NCI-H128 (cell line): ENCODE measurements around the gene HOXB1.
"Not testable (repeated sequence)": the region's sequence is repeated elsewhere in the genome, so short reads cannot be mapped to it uniquely, and the experiment has no call there.

Experiments
- DNase-seq: peaks from one replicate; lab custom pipeline; 2025; ENCODE audit not compliant: unreplicated experiment; lab: John Stamatoyannopoulos, UW

HOXB1 gene

DNA sequence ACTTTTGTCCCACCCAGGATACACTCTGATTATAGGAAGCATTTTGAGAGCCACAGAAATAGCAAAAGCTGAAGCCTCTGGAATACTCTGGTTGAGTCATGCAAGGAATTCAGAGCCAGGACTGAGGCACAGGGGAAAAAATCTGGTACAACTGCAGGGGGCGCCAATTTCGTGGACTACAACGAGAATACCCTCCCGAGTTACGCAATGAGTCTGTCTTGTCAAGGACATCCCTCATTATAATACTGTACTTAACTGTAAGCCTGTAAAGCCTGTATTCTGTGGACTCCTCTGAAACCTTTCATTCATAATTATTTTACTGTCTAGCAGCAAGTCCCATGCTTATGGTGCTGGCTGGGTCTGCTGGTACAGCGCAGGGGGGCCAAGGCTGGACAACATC, 7.8 kb downstream of the HOXB1 start:
- DNase-seq = no peak

DNA sequence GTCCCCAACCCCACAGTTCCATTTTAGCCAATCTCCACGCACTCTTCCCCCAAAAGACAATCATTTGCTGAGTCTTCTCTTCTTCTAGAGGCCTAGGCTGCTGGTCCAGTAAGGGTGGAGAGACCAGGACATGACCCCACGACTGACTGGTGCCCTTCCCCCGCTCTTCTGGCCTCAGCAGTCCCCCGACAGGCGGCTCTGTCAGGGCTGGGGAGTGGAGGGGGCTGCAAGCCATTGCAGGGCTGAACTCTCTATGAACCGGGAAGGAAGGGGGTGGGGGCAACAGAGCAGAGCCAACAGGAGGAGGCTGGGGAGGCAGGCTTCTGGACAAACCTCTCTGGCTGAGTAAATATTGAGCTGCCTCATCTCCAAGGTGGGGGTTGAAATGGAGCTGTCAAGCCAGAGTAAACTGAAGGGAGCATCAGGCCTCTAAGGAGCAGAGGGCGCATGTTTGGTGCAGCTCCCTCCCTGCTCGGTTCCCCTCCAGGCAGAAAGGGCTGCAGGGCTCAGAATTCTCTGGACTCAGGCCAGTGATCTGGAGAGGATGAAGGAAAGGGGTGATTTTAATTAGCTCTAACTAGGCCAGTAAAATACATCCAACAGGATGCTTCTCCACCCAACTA, 8.7 kb downstream of the HOXB1 start:
- no peak for DNase-seq

DNA sequence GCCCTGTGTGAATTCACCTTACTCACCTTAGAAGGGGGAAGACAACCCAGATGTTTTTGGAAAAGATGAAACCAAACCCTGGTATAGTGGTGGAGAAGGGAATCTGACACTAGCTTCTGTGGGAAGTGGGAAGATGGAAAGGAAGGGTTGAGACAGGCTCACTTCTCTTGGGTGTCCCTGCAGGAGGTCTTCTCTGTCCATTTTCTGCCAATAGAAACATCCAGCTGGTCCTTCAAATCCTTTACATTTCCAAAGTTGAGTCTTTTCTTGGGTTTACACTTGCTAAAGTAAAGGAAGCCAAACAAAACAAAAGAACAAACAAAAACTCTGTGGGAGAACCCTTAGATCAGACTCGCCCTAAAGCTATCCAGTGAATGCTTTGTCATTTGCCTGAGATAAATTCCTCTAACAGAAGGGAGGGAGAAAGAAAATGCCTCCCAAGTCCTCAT, 10.2 kb downstream of the HOXB1 start:
- DNase-seq = no peak

DNA sequence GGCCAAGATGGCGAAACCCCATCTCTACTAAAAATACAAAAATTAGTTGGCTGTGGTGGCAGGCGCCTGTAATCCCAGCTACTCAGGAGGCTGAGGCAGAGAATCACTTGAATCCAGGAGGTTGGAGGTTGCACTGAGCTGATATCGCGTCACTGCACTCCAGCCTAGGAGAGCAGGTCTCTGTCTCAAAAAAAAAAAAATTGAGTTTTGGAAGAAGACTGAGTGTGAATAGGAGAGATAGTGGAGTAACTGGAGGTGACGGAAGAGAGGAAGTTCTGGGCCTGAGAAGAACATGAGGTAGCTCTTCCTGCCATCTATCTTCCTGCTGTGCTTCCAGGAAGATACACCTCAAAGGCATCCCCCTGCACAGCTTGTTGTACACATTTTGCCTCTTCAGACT, 11.4 kb downstream of the HOXB1 start:
- DNase-seq = no peak

DNA sequence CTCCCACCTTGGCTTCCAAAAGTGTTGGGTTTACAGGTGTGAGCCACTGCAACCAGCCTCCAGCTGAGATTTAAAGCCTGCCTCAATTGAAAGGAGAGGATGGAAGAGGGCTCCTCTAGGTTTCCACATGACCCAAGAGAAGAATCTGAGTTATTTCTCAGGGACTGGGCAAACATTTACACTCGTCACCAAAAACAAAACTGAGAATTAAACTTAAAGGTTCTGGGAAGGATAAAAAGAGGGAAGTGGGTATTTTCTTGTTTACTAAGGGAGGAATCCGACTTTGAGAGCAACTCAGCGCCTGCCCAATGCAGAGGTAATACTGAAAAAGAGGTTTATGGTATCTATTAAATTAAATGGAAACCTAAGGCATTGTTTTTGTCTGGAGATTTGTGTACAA, 13.3 kb downstream of the HOXB1 start:
- no peak for DNase-seq

DNA sequence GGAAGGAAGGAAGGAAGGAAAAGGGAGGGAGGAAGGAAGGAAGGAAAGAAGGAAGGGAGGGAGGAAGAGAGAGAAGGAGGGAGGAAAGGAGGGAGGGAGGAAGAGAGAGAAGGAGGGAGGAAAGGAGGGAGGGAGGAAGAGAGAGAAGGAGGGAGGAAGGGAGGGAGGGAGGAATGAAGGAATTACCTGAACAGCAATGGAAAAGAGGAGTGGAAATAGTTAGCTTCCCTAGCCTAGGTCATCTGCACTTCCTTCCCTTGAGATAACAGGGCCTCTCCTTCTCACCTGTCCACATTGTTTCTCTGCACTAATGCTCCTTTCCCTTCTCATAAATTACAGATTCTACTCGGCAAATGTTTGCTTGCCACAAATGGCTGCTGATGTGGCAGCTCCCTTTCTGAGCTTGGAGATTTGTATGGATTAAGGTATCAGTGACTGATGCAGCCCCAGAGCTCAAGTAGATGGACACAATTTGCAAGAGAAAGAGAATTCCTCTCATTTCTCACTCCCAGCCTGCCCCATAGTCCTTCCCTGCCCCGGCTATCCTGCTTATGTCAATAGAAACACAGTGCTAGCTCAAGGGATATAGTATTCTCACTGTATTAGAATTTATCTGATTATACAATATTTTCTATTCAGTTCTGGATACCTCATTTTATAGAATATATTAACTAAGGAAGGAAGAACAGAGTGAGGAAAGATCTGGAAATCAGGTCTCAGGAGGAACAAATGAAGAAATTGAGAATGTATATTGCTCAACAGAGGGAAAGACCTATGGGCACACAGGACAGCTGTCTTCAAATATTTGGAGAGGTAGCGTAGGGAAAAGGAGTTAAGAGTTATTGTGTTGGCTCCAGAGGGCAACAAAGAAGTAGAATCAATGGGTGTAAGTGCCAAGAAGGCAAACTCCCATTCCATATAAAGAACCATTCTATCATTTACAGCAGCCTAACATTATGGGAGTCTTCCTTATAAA, 14.6 kb downstream of the HOXB1 start:
- DNase-seq = no peak

DNA sequence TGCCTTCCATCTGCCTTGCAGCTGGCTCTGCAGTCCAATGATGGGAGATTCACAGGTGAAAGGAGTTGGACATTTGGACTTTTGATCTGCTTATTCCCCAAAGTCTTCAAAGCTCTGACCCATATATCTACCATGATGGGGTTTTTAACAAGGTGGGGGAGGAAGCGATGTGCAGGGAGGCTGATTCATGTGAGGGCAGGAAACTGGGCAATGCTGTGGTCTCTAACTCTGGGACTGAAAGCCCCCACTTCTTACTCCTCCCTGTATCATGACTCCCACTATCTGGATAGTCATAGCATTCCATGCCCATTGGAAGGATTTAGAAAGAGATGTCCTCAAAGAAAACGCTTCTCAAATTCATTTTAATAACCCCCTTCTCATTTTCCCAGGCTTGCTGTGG, 16.3 kb downstream of the HOXB1 start:
- DNase-seq = no peak

DNA sequence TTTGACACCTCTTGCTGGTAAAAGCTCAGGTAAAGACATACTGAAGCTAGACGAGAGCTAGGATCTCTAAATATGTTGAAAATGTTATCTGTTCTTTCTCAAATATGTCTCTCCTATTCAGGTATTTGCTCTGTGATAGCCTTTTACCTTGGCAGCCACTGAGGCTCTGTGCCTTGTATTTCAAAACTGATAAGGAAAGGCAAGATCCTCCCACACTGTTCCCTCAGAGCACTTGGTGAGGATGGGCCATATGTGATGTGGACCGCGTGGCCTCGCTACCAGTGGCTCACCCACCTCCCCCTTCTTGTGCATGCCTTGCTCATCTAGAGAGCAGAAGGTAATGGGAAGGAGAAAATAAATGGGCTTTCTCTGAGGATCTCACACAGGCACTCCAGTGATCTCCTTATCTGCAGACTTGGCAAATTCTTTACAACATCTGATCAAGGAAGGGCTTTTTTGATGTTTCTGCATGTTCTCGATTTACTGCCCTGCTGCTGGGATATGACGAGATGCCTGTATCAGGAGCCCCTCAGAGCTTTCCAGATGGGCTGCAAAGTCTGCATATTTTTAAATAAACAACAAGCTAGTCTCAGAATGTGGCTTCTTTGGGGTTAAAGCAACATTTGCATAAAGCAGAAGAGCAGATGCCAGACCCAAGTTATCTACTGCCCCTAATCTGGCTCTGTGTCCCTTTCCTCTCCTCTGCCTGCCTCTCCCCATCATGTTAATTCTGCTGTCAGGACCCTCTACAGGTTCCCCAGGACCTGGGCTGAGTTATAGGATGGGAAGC, 16.9 kb downstream of the HOXB1 start:
- DNase-seq = no peak

DNA sequence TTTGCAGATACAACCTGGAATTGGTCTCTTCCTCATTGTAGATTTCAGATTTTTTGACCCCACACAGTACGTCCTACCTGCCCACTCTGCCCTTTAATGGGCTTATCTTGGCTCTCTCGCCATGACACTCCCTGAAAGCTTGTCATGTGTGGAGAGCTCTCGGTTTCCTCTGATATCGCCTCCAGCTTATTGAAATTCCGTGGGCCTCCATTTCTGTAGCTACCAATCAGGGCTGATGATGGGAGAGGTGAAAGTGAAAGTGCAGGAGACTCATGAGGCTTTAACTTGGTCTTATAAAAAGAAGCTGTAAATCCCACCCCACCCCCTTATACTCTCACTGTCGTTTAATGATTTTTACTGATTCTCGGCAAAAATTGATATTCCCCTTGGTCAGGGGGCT, 17.7 kb downstream of the HOXB1 start:
- DNase-seq = no peak

DNA sequence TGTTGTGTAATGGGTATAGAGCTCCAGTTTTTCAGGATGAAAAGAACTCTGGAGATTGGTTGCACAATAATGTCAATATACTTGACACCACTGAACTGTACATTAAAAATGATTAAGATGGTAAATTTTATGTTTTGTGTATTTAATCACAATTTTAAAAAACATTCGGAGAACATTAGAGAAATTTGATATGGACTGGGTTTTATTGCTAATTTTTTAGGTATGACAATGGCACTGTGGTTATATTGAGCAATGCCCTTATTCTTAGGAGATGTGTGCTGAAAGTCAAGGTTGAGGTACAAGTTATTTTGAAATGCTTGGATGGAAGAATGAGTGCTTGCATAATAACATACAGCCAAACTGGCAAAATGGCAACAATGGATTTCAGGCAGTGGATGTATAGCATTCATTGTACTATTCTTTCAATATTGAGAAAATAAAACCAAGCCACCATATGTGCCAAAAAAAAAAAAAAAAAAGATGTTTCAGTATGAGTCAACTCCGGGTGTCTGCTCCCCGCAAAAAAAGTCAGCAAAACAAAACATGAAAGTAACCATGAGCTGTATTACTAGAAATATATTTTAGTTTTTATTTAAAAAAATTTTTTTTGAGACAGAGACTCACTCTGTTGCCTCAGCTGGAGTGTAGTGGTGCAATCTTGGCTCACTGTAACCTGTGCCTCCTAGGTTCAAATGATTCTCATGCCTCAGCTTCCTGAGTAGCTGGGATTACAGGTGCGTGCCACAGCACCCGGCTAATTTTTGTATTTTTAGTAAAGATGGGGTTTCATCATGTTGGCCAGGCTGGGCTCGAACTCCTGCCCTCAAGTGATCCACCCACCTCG, 19.8 kb downstream of the HOXB1 start:
- no peak for DNase-seq

DNA sequence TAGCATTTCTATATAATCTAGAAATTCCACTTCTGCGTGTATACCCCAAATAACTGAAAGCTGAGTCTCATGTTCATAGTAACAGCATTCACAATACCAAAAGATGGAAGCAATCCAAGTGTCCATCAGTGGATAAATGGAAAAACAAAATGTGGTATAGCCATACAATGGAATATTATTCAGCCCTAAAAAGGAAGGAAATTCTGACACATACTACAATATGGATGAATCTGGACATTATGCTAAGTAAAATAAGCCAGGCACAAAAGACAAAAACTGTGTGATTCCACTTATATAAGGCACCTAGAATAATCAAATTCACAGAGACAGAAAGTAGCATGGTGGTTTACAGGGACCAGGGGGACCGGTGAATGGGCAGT, 20.4 kb downstream of the HOXB1 start:
- DNase-seq = no peak

DNA sequence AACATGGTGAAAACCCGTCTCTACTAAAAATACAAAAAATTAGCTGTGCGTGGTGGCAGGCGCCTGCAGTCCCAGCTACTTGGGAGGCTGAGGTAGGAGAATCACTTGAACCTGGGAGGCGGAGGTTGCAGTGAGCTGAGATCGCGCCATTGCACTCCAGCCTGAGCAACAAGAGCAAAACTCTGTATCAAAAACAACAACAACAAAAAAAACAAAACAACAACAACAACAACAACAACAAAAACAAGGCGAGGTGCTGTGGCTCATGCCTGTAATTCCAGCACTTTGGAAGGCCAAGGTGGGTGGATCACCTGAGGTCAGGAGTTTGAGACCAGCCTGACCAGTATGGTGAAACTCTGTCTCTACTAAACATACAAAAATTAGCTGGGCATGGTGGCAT, 21.1 kb downstream of the HOXB1 start:
- DNase-seq = not testable (repeated sequence)

DNA sequence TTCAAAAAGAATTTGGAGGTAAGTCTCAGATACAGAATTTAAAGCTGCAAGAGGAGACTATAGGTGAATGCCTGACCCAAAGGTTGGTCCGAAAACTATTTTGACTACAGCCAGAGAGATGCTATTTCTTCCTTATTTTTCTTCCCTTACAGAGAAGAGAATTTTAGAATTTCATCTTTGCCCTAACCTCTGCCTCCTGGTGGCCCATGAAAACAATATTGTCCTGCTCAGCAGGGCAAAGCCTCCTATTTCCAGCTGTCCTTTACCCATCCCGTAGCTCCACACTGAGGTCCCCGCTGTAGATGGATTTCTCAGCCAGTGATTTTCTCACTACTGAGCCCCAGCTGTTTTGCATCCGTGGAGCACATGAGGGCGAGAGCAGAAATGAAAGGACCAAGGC, 24.6 kb downstream of the HOXB1 start:
- no peak for DNase-seq

DNA sequence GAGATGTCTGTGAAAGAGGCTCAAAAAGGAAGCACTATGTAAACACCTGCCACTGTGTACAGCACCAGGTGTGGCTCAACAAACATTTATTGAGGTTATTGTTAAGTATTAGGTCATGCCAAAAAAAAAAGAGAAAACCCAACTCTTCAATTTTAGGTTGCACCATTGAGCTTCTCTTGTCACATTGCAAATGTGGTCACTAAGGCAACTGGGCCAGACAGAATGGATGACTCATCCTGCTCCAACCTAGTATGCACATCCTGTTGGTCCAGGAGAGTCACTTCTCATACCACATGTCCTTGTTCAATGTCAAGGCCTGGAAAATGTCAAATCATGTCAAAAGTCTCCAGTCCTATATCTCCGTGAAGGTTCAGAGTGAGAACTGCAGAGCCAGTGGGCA, 25.0 kb downstream of the HOXB1 start:
- DNase-seq = peak; percentile 14

DNA sequence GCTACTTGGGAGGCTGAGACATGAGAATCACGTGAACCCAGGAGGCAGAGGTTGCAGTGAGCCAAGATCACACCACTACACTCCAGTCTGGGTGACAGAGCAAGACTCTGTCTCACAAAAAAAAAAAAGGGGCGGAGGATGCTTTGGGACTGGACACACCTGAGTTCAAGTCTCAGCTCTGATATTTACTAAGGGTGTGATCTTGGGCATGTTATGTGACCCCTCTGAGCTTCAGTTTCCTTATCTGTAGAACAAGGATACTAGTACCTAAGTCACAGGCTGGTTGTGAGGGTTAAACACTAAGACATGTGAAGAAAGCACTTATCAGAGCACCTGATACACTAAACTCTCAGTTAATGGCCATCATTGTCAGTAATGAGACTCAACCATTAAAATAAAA, 25.9 kb downstream of the HOXB1 start:
- no peak for DNase-seq

DNA sequence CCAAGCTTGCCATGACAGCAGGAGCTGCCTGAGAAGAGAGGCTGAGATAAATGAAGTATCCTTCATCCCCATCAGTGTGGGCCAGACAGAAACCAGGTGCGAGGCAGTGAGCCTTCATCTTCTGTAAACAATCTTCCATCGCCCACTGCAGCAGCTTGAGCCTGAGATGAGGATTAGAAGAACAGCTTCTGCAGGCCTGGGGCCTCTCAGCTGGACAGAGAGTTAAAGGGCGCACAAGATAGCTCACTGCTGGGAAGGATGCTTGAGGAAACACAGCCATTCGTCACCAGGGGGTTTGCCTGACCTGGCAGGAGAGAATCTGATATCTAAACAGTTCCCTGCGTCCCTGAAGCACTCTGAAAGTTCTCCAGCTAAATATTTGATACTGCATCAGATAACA, 27.1 kb downstream of the HOXB1 start:
- DNase-seq = peak; percentile 22

DNA sequence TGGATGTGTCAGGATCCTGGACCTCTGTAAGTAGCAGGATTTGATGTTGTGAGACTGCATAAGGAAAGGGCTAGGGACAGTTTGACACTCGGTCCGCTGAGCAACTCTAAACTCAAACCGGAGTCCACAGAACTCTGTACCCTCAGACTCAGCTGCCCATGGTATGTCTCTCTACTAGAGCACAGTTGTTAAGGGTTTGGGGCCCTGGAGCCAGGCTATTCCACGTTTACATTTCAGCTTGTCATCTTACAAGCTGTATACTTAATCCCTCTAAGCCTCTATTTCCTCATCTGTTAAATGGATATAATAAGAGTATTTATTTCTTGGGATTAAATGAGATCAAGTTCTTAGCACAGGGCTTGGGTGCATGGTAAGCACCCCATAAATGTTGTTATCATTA, 27.9 kb downstream of the HOXB1 start:
- no peak for DNase-seq

DNA sequence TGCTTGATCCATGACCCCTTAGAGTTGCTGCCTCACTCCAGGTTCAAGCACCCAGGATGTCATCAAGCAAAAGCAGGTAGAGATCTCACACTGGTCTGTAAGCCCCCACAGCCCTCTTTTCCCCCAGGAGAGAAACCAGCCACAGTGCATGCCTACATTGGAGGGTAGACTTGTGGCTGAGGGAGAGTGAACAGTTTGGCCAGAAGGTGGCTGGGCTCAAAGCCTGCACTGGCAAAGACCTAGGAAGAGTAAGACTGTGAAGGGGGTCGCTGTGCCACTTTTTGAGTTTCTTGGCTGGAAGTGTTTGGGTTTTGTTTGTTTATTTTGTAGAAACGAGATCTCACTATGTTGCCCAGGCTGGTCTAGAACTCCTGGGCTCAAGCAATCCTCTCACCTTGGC, 28.5 kb downstream of the HOXB1 start:
- no peak for DNase-seq

DNA sequence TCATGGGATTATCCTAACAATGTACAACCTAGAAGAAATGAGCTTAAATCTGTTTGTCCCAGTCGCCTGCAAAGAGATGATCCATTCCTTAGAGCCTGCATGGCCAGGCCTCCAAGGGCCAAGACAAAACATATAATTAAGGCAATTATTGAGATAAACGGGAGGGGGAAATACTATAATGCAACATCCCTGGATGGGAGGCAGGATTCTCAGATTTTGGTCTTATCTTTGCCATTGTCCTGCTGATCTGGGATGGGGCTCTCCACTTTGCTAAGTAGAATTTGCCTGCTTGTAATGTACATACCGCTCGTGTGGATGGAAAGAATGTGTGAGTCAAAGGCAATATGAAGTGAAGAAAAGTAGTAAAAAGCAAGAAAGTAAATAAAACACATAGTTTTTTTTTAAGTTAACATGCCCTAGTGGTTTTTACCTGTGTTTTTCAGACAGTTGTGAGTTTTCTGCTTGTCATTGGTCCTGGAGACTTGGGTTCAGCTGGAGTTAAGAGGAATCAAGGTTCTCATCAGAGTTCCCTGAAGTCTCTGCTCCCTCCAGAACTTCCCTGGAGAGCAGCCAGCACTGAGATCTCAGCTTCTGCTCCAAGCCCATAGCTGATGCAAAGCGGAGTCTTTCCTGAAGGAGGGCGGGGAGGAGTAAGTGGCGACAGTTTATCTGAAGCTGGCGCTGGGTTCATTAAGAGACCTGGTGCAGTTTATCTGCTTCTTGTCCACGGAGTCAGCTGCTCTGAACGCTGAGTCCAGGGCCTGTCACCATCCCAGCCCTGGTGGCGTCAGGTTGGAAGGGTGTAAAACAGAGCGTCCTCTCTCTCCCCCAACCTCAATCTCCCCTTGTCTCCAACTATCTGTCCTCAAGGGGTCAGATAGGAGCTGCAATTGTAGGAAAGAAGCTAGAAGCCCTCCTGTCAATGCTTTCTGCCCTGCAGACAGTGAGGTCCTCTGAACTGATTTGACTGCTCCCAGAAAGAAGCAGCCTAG, 30.1 kb downstream of the HOXB1 start:
- DNase-seq = no peak
